Testis (tissue), 2 donors: ENCODE measurements around the gene HADHA.

Experiments used
- POLR2A ChIP-seq: fragments of 450-650 bp; IDR thresholded peaks from one replicate; pipeline ENCODE4 v1.6.1; 2017; ENCODE audit warnings: antibody characterized with exemption, mild to moderate bottlenecking, moderate library complexity
- TF ChIP-seq, protein P1 (sequence below), 3 experiments: fragments of 450-650 bp in 2 of 3; fragments of 200-600 bp in 1 of 3; sonication (generic) in 1 of 3; IDR thresholded peaks; one replicate each; pipeline ENCODE4 v1.5.1; 2016 to 2019; ENCODE audit warnings: antibody characterized with exemption in 3 of 3, mild to moderate bottlenecking in 2 of 3, moderate library complexity in 1 of 3

DNA sequence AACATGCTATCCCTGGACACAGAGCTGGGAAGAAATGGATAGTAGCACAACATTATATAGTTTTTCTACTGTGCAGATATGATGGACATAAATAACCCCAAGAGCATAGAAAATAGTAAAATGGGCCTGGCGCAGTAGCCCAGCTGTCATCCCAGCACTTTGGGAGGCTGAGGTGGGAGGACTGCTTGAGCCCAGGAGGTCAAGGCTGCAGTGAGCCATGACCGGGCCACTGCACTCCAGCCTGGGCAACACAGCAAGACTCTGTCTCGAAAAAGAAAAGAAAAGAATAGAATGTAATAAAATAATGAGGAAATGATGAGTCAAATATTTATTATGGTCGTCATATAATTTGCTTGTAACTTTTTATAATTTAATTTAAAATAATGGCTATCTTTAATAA, 79.0 kb downstream of the HADHA start:
- TF ChIP-seq, protein P1, sequence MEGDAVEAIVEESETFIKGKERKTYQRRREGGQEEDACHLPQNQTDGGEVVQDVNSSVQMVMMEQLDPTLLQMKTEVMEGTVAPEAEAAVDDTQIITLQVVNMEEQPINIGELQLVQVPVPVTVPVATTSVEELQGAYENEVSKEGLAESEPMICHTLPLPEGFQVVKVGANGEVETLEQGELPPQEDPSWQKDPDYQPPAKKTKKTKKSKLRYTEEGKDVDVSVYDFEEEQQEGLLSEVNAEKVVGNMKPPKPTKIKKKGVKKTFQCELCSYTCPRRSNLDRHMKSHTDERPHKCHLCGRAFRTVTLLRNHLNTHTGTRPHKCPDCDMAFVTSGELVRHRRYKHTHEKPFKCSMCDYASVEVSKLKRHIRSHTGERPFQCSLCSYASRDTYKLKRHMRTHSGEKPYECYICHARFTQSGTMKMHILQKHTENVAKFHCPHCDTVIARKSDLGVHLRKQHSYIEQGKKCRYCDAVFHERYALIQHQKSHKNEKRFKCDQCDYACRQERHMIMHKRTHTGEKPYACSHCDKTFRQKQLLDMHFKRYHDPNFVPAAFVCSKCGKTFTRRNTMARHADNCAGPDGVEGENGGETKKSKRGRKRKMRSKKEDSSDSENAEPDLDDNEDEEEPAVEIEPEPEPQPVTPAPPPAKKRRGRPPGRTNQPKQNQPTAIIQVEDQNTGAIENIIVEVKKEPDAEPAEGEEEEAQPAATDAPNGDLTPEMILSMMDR (IDR thresholded peaks at IDR 0.05): no peak
- no peak for TF ChIP-seq POLR2A
